Caco-2 (cell line): ENCODE measurements around the gene MRPS27. TPM values are rescaled to one million over a fixed set of nuclear protein-coding genes. Genes with fewer than 3 reads are reported as not detected.

Source experiments
- BruUV-seq: library from RNA; stranded (reverse); fragments of 400-500 nt; replicated peaks from 2 replicates; lab custom pipeline; 2021; lab: Mats Ljungman, UMichigan
- CTCF ChIA-PET: fragments of 300-600 bp; sonication (Branson Sonifier 250); formaldehyde crosslinking; loops from one replicate; lab custom pipeline; 2022; ENCODE audit warnings: antibody characterized with exemption; lab: Charles Lee
- POLR2A ChIA-PET: fragments of 300-600 bp; sonication (Branson Sonifier 250); formaldehyde crosslinking; loops from one replicate; lab custom pipeline; 2022; ENCODE audit warnings: antibody characterized with exemption; lab: Charles Lee
- DNase-seq, 2 experiments: peaks; one replicate each; pipeline versions ENCODE4 v3.0.0 to v3.0.0-alpha.2; 2020 to 2022
- H3K27me3 ChIP-seq: replicated peaks from 2 replicates; pipeline ENCODE4 v1.6.0; 2011; ENCODE audit warnings: low read length; ENCODE audit not compliant: control insufficient read depth, insufficient read depth
- H3K36me3 ChIP-seq: 2 replicates; pipeline ENCODE4 v1.5.1; 2011; ENCODE audit warnings: low read length; ENCODE audit not compliant: control insufficient read depth, insufficient read depth
- H3K4me1 ChIP-seq: fragments of 250-450 bp; sonication (Bioruptor Pico); 2 replicates; pipeline ENCODE4 v1.5.1; 2020; ENCODE audit warnings: mild to moderate bottlenecking
- H3K4me3 ChIP-seq: 2 replicates; pipeline ENCODE4 v1.5.1; 2011; ENCODE audit warnings: low read depth, mild to moderate bottlenecking, control low read depth, low read length
- H3K9me3 ChIP-seq: fragments of 250-450 bp; sonication (Bioruptor Pico); 2 replicates; pipeline ENCODE4 v1.5.1; 2020; ENCODE audit warnings: mild to moderate bottlenecking, moderate library complexity
- H3K27ac Mint-ChIP-seq: one replicate; pipeline ENCODE4 v1.8.0; 2022; ENCODE audit warnings: mixed read lengths; ENCODE audit not compliant: unreplicated experiment
- H3K27me3 Mint-ChIP-seq: one replicate; pipeline ENCODE4 v1.8.0; 2022; ENCODE audit warnings: mixed read lengths; ENCODE audit not compliant: insufficient read depth, unreplicated experiment
- H3K36me3 Mint-ChIP-seq: one replicate; pipeline ENCODE4 v1.8.0; 2022; ENCODE audit warnings: mild to moderate bottlenecking, mixed read lengths; ENCODE audit not compliant: insufficient read depth, unreplicated experiment
- H3K4me1 Mint-ChIP-seq: one replicate; pipeline ENCODE4 v1.8.0; 2022; ENCODE audit warnings: low read depth, mixed read lengths; ENCODE audit not compliant: unreplicated experiment
- H3K4me3 Mint-ChIP-seq: one replicate; pipeline ENCODE4 v1.8.0; 2022; ENCODE audit warnings: mild to moderate bottlenecking, moderate library complexity, mixed read lengths; ENCODE audit not compliant: unreplicated experiment
- H3K9me3 Mint-ChIP-seq: one replicate; pipeline ENCODE4 v1.8.0; 2022; ENCODE audit warnings: mixed read lengths; ENCODE audit not compliant: unreplicated experiment
- CTCF ChIP-seq, 2 experiments: fragments of 200-600 bp in 1 of 2; IDR thresholded peaks; 1 replicate in 1 of 2; 2 replicates in 1 of 2; pipeline versions ENCODE4 v1.5.1 to v1.8.0; 2011 to 2022; ENCODE audit warnings: antibody characterized with exemption in 1 of 2, control low read depth in 1 of 2, inconsistent platforms in 1 of 2, low read depth in 1 of 2, low read length in 1 of 2, mild to moderate bottlenecking in 1 of 2, moderate library complexity in 1 of 2; ENCODE audit not compliant: insufficient read depth in 1 of 2, severe bottlenecking in 1 of 2, unreplicated experiment in 1 of 2
- intact Hi-C: fragments of 100-400 bp; cut with micrococcal nuclease; formaldehyde crosslinking; loops from one replicate; pipeline ENCODE4 v1.10.0; 2022; ENCODE audit not compliant: unreplicated experiment
- total RNA-seq: library from RNA; stranded (reverse); gene quantifications from 2 replicates; pipeline ENCODE4 v1.2.3, GENCODE V29; 2022

The MRPS27 gene
- total RNA-seq, 1 experiment from 2014 or later, result 71.1 TPM

- DNase-seq, result no peak
- intact Hi-C loops, result no loop called here
- Mint-ChIP-seq H3K27ac (no peak overlapping the region), H3K9me3 (no peaks in the 10 kb centered on the region), H3K36me3 (no peaks in the 10 kb centered on the region), H3K27me3 (no peaks in the 10 kb centered on the region), H3K4me1 (no peaks in the 10 kb centered on the region), H3K4me3 (no peak overlapping the region)
- TF ChIP-seq CTCF (IDR thresholded peaks at IDR 0.05; ENCODE audit: insufficient read depth in 1 of 2, low read depth in 1 of 2, low read length in 1 of 2, severe bottlenecking in 1 of 2, unreplicated experiment in 1 of 2), result no peak
- Histone ChIP-seq H3K4me3 (no peak overlapping the region), H3K27me3 (no peaks in the 10 kb centered on the region), H3K9me3 (no peaks in the 10 kb centered on the region), H3K36me3 (no peaks in the 10 kb centered on the region; the same call in 1 of the 2 replicates), H3K4me1 (no peaks in the 10 kb centered on the region)
- ChIA-PET POLR2A (no interaction called here), CTCF (no interaction called here)
- BruUV-seq, result no TSS peak
Measured at GRCh38 chr5:72358925-72359324, 38.9 kb upstream of the MRPS27 start.

- H3K4me1 Mint-ChIP-seq, result no peaks in the 10 kb centered on the region
- no peaks in the 10 kb centered on the region for H3K9me3 Mint-ChIP-seq
- Histone ChIP-seq H3K4me3 (no peak overlapping the region), H3K4me1 (no peaks in the 10 kb centered on the region), H3K27me3 (no peaks in the 10 kb centered on the region), H3K9me3 (no peaks in the 10 kb centered on the region), H3K36me3 (no peaks in the 10 kb centered on the region; the same call in 1 of the 2 replicates)
- POLR2A ChIA-PET, result no interaction called here
- no peaks in the 10 kb centered on the region for H3K36me3 Mint-ChIP-seq
- H3K4me3 Mint-ChIP-seq, result no peak overlapping the region
- no peak for TF ChIP-seq CTCF (IDR thresholded peaks at IDR 0.05; ENCODE audit: insufficient read depth in 1 of 2, low read depth in 1 of 2, low read length in 1 of 2, severe bottlenecking in 1 of 2, unreplicated experiment in 1 of 2)
- CTCF ChIA-PET, result interaction anchor here (0.9 kb wide), 1 partner anchor 168 kb away, joined by 3 read pairs; no protein-coding TSS in a partner anchor
- no peaks in the 10 kb centered on the region for H3K27me3 Mint-ChIP-seq
- H3K27ac Mint-ChIP-seq, result no peak overlapping the region
- BruUV-seq, result no TSS peak
- intact Hi-C loops, result no loop called here
- no peak for DNase-seq
Measured at GRCh38 chr5:72356361-72356760, 36.3 kb upstream of the MRPS27 start.

- peak in 1 of 2 experiments; percentile 16 for DNase-seq
- ChIA-PET CTCF (interaction anchor here (0.9 kb wide), 1 partner anchor 168 kb away, joined by 3 read pairs; no protein-coding TSS in a partner anchor), POLR2A (no interaction called here)
- Histone ChIP-seq H3K27me3 (no peaks in the 10 kb centered on the region), H3K4me1 (no peaks in the 10 kb centered on the region), H3K4me3 (no peak overlapping the region), H3K9me3 (no peaks in the 10 kb centered on the region), H3K36me3 (no peaks in the 10 kb centered on the region; the same call in 1 of the 2 replicates)
- no peak overlapping the region for H3K4me3 Mint-ChIP-seq
- peak in 1 of 2 experiments; percentile 57 for TF ChIP-seq CTCF (IDR thresholded peaks at IDR 0.05; ENCODE audit: insufficient read depth in 1 of 2, low read depth in 1 of 2, low read length in 1 of 2, severe bottlenecking in 1 of 2, unreplicated experiment in 1 of 2)
- no peaks in the 10 kb centered on the region for H3K9me3 Mint-ChIP-seq
- H3K27me3 Mint-ChIP-seq, result no peaks in the 10 kb centered on the region
- no peak overlapping the region for H3K27ac Mint-ChIP-seq
- no peaks in the 10 kb centered on the region for H3K36me3 Mint-ChIP-seq
- intact Hi-C loops, result no loop called here
- no peaks in the 10 kb centered on the region for H3K4me1 Mint-ChIP-seq
- no TSS peak for BruUV-seq
Measured at GRCh38 chr5:72355706-72356299, 35.8 kb upstream of the MRPS27 start.
